ENCODE results near the gene PRMT3.

DNA sequence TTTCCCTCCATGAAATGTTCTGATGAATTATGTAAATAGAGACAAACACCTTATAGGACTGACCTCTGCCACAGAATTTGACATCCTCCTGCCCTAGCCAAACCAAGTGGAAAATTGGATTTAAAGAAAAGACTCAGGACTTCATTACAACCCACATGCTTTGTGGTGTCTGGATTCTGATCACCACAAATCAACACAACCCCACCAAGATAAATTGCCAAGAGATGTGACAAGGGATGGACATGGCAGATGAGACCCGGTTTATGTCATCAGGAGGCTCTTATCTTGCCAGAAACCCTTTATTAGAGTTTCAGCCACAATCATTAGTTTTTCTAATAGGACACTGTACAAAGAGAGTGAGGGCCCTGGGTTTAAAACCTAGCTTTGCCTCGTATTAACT lies 154.0 kb downstream of the PRMT3 start:
- TF ChIP-seq POLR2A (IDR thresholded peaks at IDR 0.05; ENCODE audit: low read depth, low read length) (no peak), TAF1 (IDR thresholded peaks at IDR 0.05; ENCODE audit: borderline replicate concordance, low read depth, low read length) (no peak), POLR2AphosphoS5 (IDR thresholded peaks at IDR 0.05; ENCODE audit: low read depth, low read length) (no peak)

Data from GM12892 (cell line).